Stimulated activated CD4-positive, alpha-beta T cell treated with anti-CD3 and anti-CD28 coated beads, TNF-alpha, amount 100 ng/mL, for 1 hour (primary cell): ENCODE data around the gene MGAM2.

ENCODE experiments used
- DNase-seq, 3 donors: peaks; one replicate each; pipeline ENCODE4 v3.0.0-alpha.2; 2020; ENCODE audit warnings: low read depth in 3 of 3, low spot score in 1 of 3

Gene MGAM2

DNA sequence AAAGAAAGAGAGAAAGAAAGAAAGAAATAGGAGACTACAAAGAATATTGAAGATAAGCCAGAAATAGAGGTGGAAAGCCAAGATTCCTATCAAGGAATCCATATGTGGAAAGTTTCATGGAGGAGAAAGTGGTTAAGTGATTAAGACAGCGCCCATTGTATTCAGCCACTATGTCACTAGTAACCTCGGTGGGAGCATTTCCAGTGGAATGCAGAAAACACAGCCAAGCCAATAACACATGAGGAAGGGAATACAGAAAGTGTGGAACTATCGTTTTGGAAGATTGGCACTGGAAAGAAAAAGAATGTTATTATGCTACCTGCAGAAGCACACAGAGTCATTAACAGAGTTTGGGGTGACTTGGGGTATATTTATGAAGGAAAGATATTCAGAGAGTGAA is 2.7 kb downstream of the MGAM2 start:
- no peak for DNase-seq

- DNase-seq: no peak
Observed at GRCh38 chr7:142120524-142120923, 9.0 kb downstream of the MGAM2 start.

DNA sequence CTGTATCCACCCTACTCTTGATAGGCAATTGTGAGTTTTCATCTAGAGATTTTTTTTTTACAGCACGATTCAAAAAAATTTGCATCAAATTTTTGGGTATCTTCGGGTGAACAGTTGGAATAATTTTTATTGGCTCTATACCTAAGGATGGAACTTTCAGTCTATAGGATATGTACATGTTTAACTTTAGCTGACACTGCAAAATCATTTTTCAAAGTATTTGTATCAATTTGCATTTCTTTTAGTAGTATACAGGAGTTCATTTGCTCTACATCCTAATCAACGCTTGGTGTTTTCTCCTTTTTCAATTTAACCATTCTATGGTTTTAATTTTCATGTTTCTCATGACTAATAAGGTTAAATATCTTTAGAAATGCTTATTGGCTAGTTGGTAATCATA is 11.7 kb downstream of the MGAM2 start:
- no peak for DNase-seq

DNA sequence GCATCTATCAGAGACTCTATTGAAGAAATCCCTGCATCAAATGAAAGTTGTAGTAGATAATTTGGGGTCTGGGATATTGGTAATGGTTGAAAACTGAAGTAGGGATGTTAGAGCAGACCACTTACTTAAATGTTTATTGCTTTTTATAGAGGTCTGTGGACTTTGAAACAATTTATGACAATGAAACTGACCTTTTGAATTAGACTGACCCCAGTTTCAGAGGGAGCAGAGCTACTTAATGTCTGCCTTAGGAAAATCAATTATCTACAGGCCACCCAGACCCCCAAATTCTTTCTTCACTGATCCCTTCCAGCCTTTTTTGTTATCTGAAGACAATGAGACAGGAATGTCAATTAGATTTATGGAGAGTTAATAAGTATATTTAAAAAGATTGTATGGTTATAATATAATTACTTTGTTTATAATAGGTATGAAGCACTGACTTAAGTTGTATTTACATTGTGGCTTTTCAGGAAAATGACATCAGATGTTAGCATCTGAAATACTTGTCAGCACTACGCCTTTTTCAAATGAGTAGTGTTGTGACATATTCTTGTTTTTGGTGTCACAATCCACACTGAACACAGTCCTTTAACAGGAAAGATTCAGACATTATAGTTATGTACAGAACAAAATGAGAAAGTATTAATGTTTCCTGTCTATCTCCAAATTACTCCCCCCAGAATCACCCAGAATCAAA is 13.9 kb downstream of the MGAM2 start:
- DNase-seq: no peak

- DNase-seq: no peak
Observed at GRCh38 chr7:142130267-142130666, 18.7 kb downstream of the MGAM2 start.

DNA sequence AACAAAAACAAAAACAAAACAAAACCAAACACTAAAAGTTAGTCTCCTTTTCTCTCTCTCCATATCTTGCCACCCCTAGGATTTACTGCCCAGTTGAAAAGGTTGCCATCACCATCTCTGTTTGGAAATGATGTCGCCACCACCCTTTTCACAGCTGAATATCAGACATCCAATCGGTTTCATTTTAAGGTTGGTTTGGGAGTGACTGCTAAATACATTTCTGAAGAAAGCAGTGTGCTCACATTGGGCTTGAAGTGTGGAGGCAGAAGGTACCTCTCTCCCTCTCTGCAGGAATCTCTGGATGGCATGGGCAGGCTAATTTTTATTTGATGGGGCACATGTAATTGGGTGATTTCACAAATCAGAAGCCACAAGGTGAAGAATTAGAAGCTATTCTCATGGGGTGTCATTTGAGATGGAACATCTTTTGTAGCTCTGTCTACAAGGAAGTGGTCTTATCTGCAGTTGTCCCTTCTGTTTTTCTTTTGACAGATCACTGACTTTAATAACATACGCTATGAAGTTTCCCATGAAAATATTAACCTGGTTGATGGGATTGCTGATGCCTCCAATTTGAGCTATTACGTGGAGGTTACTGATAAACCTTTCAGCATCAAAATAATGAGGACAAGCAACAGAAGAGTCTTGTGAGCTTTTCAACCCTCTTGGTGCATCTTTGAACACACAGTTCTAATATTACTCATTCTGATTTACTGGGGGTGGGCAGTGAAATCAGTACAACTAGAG is 20.1 kb downstream of the MGAM2 start:
- no peak for DNase-seq

GRCh38 chr7:142133731-142134148 is 22.2 kb downstream of the MGAM2 start:
- no peak for DNase-seq

DNA sequence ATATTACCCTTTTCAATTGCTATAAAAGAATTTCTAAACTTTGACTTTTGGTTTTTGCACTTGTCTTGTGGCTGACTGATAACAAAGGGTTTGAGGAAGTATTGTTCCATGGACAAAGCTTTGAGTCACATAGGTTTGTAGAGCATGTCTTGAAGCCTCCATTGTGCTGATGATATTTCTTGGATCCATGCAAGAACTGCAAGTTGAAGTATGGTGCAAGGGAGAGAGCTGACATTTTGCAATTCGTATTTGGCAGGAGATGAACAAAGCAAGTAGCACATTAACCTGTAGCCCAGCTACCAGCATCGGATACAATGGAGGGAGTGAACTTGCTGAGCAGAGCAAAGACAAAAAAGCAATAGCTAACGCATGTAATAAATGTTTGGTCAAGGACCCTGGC is 23.4 kb downstream of the MGAM2 start:
- no peak for DNase-seq

GRCh38 chr7:142138996-142139395 is 27.5 kb downstream of the MGAM2 start:
- no peak for DNase-seq

GRCh38 chr7:142139597-142140400 is 28.3 kb downstream of the MGAM2 start:
- DNase-seq: no peak

- DNase-seq: no peak
Observed at GRCh38 chr7:142140401-142140959, 29.0 kb downstream of the MGAM2 start.

DNA sequence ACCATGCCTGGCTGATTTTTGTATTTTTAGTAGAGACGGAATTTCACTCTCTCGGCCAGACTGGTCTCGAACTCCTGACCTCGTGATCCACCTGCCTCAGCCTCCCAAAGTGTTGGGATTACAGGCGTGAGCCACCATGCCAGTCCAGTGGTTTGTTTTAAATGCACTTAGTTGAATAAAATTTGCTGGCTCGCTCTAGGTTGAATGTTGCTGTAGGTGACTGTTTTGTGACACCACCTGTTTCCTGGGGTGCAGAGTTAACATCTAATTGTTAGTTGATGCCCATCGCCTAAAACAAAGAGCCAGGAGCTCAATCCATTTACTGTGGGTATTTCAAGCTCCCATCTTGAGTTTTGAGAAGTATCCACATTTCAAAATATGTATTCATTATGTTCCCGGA is 31.2 kb downstream of the MGAM2 start:
- no peak for DNase-seq

GRCh38 chr7:142146124-142146523 is 34.6 kb downstream of the MGAM2 start:
- no peak for DNase-seq

DNA sequence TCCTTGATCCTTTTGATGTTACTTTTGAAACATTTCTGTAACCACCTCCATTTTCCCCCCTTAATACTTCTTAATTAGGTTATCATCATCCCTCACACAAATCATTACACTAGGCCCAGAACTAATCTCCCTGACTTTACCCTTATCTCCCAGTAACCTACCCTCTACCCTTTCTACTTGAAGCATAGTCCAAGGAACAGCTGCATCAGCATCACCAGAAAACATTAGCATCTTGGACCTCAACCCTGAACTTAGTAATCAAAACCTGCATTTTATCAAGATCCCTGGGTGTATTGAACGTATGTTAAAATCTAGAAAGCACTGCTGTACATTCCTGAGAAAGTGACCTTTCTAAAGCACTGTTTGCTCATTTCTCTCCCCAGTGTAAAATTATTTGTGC is 38.8 kb downstream of the MGAM2 start:
- DNase-seq: no peak

DNA sequence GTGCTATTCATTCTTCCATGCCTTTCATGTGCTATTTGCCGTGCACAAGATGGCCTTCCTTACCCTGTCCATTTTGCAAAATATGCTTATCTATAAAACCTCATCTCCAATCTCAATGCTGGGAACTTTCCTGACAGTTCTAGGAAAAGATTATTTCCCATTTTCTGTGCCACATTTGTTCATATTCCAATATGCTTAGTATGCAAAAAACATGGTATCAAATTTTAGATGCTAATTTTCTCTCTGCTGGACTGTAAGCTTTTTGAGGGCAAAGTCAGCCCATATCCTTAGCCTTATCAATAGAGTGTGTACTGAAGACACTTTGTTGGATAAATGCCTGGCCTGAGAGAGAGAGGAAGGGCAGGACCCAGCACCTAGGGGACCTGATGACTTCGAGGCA is 39.4 kb downstream of the MGAM2 start:
- no peak for DNase-seq

GRCh38 chr7:142152076-142152475 is 40.6 kb downstream of the MGAM2 start:
- no peak for DNase-seq

DNA sequence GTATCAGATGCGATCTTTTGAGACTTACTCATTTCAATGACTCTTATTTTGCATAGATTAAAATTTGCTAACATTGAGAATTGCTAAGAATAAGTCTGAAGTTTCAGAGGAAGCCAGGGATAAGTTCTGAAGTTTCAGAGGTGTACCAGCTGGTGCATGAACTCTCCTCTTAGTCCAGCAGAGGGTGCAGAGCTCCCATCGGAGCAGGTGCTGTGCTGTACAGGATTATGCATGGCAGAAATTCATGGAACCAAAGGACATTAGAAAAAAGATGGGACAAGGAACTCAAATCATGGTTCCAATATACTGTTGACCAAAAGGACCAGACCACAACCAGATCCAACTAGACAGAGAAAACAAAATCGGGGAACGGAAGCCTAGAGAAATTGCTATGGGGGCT is 41.9 kb downstream of the MGAM2 start:
- DNase-seq: no peak

GRCh38 chr7:142158736-142159496 is 47.4 kb downstream of the MGAM2 start:
- no peak for DNase-seq

- no peak for DNase-seq
Observed at GRCh38 chr7:142161921-142162320, 50.4 kb downstream of the MGAM2 start.

- no peak for DNase-seq
Observed at GRCh38 chr7:142168746-142169145, 57.2 kb downstream of the MGAM2 start.

DNA sequence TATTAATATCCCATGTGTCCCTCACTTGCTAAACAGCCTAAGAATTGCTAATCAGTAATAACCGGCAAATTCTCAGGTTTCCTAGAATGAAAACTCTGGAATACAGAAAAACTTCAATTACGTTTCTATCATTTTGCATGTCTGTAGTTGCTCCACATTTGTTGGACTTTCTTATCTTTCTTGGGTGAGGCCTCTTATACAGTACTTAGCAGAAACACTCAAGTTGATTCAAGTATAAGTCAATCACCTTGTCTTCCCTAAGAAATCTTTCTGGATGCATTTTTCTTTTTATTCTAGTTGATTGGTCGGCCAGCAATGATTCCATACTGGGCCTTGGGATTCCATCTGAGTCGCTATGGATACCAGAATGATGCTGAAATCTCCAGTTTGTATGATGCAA is 61.4 kb downstream of the MGAM2 start:
- DNase-seq: no peak
